RWPE2 (cell line): ENCODE measurements around the gene MPP3.

ENCODE experiments used
- ATAC-seq: fragments of 200-7000 bp; cut with Tn5 transposase; 3 replicates; pipeline ENCODE4 v1.9.1; 2021; ENCODE audit warnings: low read depth
- DNase-seq: peaks from one replicate; pipeline ENCODE4 v3.0.0-alpha.2; 2020; ENCODE audit warnings: low spot score
- H3K27ac ChIP-seq: fragments of 450-650 bp; 2 replicates; pipeline ENCODE4 v1.5.1; 2017; ENCODE audit warnings: mild to moderate bottlenecking; ENCODE audit not compliant: poor library complexity, severe bottlenecking
- H3K27me3 ChIP-seq: fragments of 250-450 bp; sonication (Bioruptor Pico); 2 replicates; pipeline ENCODE4 v1.5.1; 2021; ENCODE audit warnings: mild to moderate bottlenecking, moderate library complexity; ENCODE audit not compliant: insufficient read depth, poor library complexity, severe bottlenecking
- H3K36me3 ChIP-seq: fragments of 250-450 bp; sonication (Bioruptor Pico); 2 replicates; pipeline ENCODE4 v1.5.1; 2020; ENCODE audit warnings: low read depth, mild to moderate bottlenecking, moderate library complexity
- H3K4me1 ChIP-seq: fragments of 250-450 bp; sonication (Bioruptor Pico); 2 replicates; pipeline ENCODE4 v1.5.1; 2021; ENCODE audit warnings: mild to moderate bottlenecking, moderate library complexity; ENCODE audit not compliant: insufficient read depth, poor library complexity, severe bottlenecking
- H3K4me3 ChIP-seq: fragments of 250-450 bp; sonication (Bioruptor Pico); 2 replicates; pipeline ENCODE4 v1.5.1; 2021; ENCODE audit warnings: mild to moderate bottlenecking, moderate library complexity; ENCODE audit not compliant: severe bottlenecking
- H3K9me3 ChIP-seq: fragments of 250-450 bp; sonication (Bioruptor Pico); 2 replicates; pipeline ENCODE4 v1.5.1; 2021; ENCODE audit warnings: mild to moderate bottlenecking, moderate library complexity; ENCODE audit not compliant: severe bottlenecking
- TF ChIP-seq, protein P1 (sequence below): fragments of 450-650 bp; IDR thresholded peaks from one replicate; pipeline ENCODE4 v1.5.1; 2017; ENCODE audit warnings: mild to moderate bottlenecking, moderate library complexity; ENCODE audit not compliant: poor library complexity, severe bottlenecking

The MPP3 gene

DNA sequence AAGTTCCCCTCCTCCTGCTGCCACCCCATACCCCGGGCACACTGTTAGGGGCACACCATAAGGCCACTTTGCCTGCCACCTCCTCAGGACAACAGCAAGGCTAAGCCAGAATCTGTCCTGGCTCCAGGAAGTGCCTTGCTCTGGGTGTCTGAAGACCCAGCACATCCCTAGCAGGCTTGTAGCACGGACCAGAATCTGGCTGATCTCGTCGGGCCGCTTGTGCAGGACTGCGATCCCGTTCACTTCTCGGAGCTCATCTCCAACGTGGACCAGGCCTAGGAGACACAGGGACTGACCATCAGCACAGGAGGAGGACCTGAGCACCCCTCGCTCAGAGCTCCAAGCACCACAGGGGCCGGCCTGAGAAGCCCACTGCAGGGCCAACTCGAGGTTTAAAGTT lies 7.4 kb downstream of the MPP3 start:
- Histone ChIP-seq H3K27ac (no peak overlapping the region), H3K27me3 (no peaks in the 10 kb centered on the region), H3K9me3 (no peaks in the 10 kb centered on the region), H3K4me3 (no peak overlapping the region), H3K36me3 (peaks cover 66% of the 10 kb centered on the region), H3K4me1 (no peaks in the 10 kb centered on the region)
- DNase-seq (no peak), ATAC-seq (no peak)
- TF ChIP-seq, protein P1, sequence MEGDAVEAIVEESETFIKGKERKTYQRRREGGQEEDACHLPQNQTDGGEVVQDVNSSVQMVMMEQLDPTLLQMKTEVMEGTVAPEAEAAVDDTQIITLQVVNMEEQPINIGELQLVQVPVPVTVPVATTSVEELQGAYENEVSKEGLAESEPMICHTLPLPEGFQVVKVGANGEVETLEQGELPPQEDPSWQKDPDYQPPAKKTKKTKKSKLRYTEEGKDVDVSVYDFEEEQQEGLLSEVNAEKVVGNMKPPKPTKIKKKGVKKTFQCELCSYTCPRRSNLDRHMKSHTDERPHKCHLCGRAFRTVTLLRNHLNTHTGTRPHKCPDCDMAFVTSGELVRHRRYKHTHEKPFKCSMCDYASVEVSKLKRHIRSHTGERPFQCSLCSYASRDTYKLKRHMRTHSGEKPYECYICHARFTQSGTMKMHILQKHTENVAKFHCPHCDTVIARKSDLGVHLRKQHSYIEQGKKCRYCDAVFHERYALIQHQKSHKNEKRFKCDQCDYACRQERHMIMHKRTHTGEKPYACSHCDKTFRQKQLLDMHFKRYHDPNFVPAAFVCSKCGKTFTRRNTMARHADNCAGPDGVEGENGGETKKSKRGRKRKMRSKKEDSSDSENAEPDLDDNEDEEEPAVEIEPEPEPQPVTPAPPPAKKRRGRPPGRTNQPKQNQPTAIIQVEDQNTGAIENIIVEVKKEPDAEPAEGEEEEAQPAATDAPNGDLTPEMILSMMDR, result no peak

DNA sequence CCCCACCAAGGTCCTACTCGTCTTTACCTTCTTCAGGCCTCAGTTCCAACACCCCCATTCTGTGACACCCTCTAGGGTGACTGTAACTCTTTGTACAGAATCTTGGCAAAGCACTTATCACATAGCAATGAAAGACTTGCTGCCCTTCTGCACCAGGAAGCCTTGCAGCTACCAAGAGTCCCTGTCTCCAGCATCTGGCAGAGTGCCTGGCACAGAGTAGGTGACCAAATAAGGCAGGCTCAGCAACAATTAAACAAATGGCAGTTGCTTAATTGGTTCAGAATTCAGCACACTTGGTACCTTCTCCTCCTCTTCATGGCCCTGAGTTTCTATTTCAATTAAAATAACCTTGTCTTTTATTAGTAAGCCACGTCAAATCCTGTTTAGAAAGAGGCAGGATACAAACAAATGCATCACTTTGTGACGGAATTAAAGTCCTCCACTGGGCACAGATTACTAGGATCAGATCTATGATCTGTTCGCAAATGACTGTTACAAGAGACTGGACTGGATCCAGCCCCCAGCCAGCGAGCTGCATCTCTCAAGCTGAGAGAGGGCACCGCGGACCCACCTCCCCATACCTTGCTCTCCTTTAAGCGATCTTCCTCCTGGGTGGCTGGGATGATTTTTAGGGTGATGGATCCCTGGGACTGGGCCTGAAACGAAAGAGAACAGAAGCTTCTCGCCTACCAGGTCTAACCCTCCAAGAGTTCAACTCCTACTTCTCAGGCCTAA lies 9.4 kb downstream of the MPP3 start:
- TF ChIP-seq, protein P1, result no peak

DNA sequence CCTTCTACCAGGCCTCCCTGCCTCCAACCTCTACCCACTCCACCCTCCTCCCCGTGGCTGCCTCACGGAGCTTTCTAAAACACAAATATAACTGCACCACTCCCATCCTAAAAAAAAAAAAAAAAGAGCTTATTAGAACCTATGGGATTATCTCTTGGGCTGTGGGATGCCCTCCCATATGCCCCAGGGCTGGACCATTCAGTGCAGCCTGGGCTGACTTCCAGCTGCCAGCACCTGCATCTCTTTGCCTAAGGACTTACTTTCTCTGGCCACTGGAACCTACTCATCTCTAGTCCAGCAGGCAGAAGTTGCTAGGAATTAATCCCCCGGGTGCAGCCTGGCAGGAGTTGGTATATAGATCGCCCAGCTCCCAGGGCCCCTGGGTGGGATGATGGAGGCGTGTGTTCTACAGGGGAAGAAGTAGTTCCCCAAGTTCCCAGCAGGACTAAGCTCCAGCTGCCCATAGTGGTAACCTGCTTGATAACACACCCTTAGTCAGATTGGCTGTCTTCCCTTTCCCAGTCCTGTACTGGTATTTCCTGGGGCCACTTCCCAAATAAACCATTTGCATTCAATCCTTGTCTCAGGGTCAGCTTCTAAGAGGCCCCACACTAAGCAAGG lies 10.3 kb downstream of the MPP3 start:
- no peak; the same call in 2 of the 3 replicates for ATAC-seq
- Histone ChIP-seq H3K9me3 (no peaks in the 10 kb centered on the region), H3K27me3 (no peaks in the 10 kb centered on the region), H3K4me1 (no peaks in the 10 kb centered on the region), H3K4me3 (no peak overlapping the region), H3K27ac (no peak overlapping the region), H3K36me3 (peaks cover 52% of the 10 kb centered on the region)
- DNase-seq, result no peak
- TF ChIP-seq, protein P1, result no peak

More for the DNA sequence above, 9.4 kb downstream of the MPP3 start:
- Histone ChIP-seq H3K4me3 (no peak overlapping the region), H3K36me3 (peaks cover 51% of the 10 kb centered on the region), H3K27ac (no peak overlapping the region), H3K27me3 (no peaks in the 10 kb centered on the region), H3K9me3 (no peaks in the 10 kb centered on the region), H3K4me1 (no peaks in the 10 kb centered on the region)
- DNase-seq (no peak), ATAC-seq (no peak)

DNA sequence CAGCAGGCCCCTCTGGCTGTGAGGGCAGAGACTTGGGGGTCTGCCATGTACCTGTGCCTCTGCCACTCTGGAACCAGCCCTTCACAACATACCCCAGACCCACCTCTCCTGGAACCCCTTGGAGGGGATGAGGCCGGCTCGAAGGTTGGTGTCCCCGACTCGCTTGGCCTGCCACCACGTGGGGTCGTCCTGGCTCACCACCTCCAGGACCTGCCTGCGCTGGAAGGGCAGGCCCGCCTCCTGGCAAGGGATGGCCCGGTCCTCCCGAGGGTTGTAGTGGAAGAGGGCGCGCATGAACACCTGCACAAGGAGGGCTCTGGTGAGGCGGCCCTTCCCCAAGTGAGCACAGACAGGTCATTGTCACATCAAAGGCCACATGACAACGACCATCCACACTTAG lies 12.2 kb downstream of the MPP3 start:
- no peak for ATAC-seq
- TF ChIP-seq, protein P1, result no peak

DNA sequence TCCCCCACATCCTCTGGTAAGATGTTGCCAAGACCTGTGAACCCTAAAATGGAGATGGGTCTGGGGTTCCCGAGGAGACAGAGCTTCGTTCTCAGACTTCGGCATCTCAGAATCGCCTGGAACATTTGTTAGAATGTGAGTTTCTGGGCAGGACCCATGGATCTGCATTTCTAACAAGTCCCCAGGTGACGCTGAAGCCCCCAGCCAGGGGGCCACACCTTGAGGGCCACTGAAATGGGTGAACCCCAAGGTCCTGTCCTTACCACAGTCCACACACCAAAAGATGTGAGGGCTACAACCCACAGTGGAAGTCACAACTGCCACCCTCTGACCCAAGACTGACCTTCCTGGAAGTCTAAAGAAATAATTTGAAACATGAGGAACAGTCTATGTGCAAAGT lies 14.0 kb downstream of the MPP3 start:
- Histone ChIP-seq H3K4me1 (peaks cover 12% of the 10 kb centered on the region), H3K27me3 (no peaks in the 10 kb centered on the region), H3K9me3 (no peaks in the 10 kb centered on the region), H3K4me3 (no peak overlapping the region), H3K27ac (no peak overlapping the region), H3K36me3 (peaks cover 41% of the 10 kb centered on the region)
- no peak for ATAC-seq
- no peak for DNase-seq
- TF ChIP-seq, protein P1, result no peak

More for the DNA sequence above, 12.2 kb downstream of the MPP3 start:
- no peaks in the 10 kb centered on the region for H3K27me3 ChIP-seq
- H3K4me1 ChIP-seq, result no peaks in the 10 kb centered on the region
- no peak for DNase-seq
- no peak overlapping the region for H3K27ac ChIP-seq
- H3K9me3 ChIP-seq, result no peaks in the 10 kb centered on the region
- no peak overlapping the region for H3K4me3 ChIP-seq
- peaks cover 38% of the 10 kb centered on the region for H3K36me3 ChIP-seq
